Transverse colon (tissue), 4 donors: ENCODE data around the gene ANGPTL8.

ENCODE experiments used
- POLR2A ChIP-seq: fragments of 450-650 bp; IDR thresholded peaks from one replicate; pipeline ENCODE4 v1.6.1; 2016; ENCODE audit warnings: antibody characterized with exemption, mild to moderate bottlenecking, moderate library complexity
- POLR2AphosphoS5 ChIP-seq, 3 donors: sonication (generic); formaldehyde crosslinking; IDR thresholded peaks; one replicate each; pipeline ENCODE4 v1.6.1; 2016; ENCODE audit warnings: antibody characterized with exemption in 3 of 3
- TF ChIP-seq, protein P1 (sequence below), 5 experiments: fragments of 200-600 bp in 3 of 5; fragments of 450-650 bp in 2 of 5; sonication (generic) in 3 of 5; IDR thresholded peaks; 1 replicate in 2 of 5; 2 replicates in 3 of 5; pipeline ENCODE4 v1.5.1; 2016 to 2017; ENCODE audit warnings: antibody characterized with exemption in 5 of 5, inconsistent platforms in 3 of 5, mild to moderate bottlenecking in 2 of 5, moderate library complexity in 1 of 5

GRCh38 chr19:11191273-11191755, 48.1 kb upstream of the ANGPTL8 start:
- TF ChIP-seq POLR2AphosphoS5 (IDR thresholded peaks at IDR 0.05) = peak in 1 of 3 donors; percentile 37
- TF ChIP-seq, protein P1, sequence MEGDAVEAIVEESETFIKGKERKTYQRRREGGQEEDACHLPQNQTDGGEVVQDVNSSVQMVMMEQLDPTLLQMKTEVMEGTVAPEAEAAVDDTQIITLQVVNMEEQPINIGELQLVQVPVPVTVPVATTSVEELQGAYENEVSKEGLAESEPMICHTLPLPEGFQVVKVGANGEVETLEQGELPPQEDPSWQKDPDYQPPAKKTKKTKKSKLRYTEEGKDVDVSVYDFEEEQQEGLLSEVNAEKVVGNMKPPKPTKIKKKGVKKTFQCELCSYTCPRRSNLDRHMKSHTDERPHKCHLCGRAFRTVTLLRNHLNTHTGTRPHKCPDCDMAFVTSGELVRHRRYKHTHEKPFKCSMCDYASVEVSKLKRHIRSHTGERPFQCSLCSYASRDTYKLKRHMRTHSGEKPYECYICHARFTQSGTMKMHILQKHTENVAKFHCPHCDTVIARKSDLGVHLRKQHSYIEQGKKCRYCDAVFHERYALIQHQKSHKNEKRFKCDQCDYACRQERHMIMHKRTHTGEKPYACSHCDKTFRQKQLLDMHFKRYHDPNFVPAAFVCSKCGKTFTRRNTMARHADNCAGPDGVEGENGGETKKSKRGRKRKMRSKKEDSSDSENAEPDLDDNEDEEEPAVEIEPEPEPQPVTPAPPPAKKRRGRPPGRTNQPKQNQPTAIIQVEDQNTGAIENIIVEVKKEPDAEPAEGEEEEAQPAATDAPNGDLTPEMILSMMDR (IDR thresholded peaks at IDR 0.05) = no peak
- TF ChIP-seq POLR2A = no peak
